Measurements from ENCODE around the gene PPIF.

PPIF gene

GRCh38 chr10:79349766-79350406 lies 2.6 kb downstream of the PPIF start:
- DNase-seq, result no peak

GRCh38 chr10:79350407-79351154 lies 3.3 kb downstream of the PPIF start:
- no peak for DNase-seq

- DNase-seq, result no peak
Measured at GRCh38 chr10:79351332-79351731, 4.1 kb downstream of the PPIF start.

GRCh38 chr10:79352035-79352877 lies 5.0 kb downstream of the PPIF start:
- no peak for DNase-seq

- no peak for DNase-seq
Measured at GRCh38 chr10:79353000-79353406, 5.7 kb downstream of the PPIF start.

- DNase-seq, result no peak
Measured at GRCh38 chr10:79353726-79354125, 6.5 kb downstream of the PPIF start.

GRCh38 chr10:79354141-79354540 lies 6.9 kb downstream of the PPIF start:
- no peak for DNase-seq

- no peak for DNase-seq
Measured at GRCh38 chr10:79354615-79355014, 7.3 kb downstream of the PPIF start.

GRCh38 chr10:79355420-79356017 lies 8.2 kb downstream of the PPIF start:
- no peak for DNase-seq

GRCh38 chr10:79356104-79356503 lies 8.8 kb downstream of the PPIF start:
- DNase-seq, result peak; percentile 77

GRCh38 chr10:79357180-79357579 lies 9.9 kb downstream of the PPIF start:
- no peak for DNase-seq

GRCh38 chr10:79358811-79359210 lies 11.5 kb downstream of the PPIF start:
- DNase-seq, result no peak

GRCh38 chr10:79359816-79360498 lies 12.7 kb downstream of the PPIF start:
- DNase-seq, result no peak

- DNase-seq, result no peak
Measured at GRCh38 chr10:79360499-79361342, 13.5 kb downstream of the PPIF start.

- DNase-seq, result peak; percentile 11
Measured at GRCh38 chr10:79361726-79362397, 14.6 kb downstream of the PPIF start.

GRCh38 chr10:79367426-79368189 lies 20.3 kb downstream of the PPIF start:
- DNase-seq, result no peak

- DNase-seq, result no peak
Measured at GRCh38 chr10:79372871-79373270, 25.6 kb downstream of the PPIF start.

GRCh38 chr10:79374312-79375191 lies 27.3 kb downstream of the PPIF start:
- DNase-seq, result peak; percentile 22
